Kidney epithelial cell (primary cell): Measurements from ENCODE around the gene PTX4. TPM values are rescaled to one million over a fixed set of nuclear protein-coding genes. Genes with fewer than 3 reads are reported as not detected.

Experiments
- DNase-seq: peaks from one replicate; pipeline ENCODE4 v3.0.0-alpha.2; 2010; ENCODE audit warnings: low read depth
- H3K27me3 ChIP-seq: 2 replicates; pipeline ENCODE4 v1.6.0; 2011; ENCODE audit warnings: low read length; ENCODE audit not compliant: control insufficient read depth, insufficient read depth
- H3K36me3 ChIP-seq: 2 replicates; pipeline ENCODE4 v1.5.1; 2011; ENCODE audit warnings: low read length; ENCODE audit not compliant: control insufficient read depth, insufficient read depth
- H3K4me3 ChIP-seq: 2 replicates; pipeline ENCODE4 v1.5.1; 2011; ENCODE audit warnings: low read depth, mild to moderate bottlenecking, control low read depth, low read length
- total RNA-seq: library from RNA; depleted of rRNA; stranded (reverse); fragments of >200 nt; gene quantifications from 2 replicates; pipeline ENCODE4 v1.2.3, GENCODE V29; 2015
- TF ChIP-seq, protein P1 (sequence below): IDR thresholded peaks from 2 replicates; pipeline ENCODE4 v1.5.1; 2011; ENCODE audit warnings: mild to moderate bottlenecking, moderate library complexity, low read length, control low read depth, inconsistent platforms; ENCODE audit not compliant: insufficient read depth, poor library complexity, severe bottlenecking

Gene PTX4
- total RNA-seq, 1 donor from 2014 or later = not detected

DNA sequence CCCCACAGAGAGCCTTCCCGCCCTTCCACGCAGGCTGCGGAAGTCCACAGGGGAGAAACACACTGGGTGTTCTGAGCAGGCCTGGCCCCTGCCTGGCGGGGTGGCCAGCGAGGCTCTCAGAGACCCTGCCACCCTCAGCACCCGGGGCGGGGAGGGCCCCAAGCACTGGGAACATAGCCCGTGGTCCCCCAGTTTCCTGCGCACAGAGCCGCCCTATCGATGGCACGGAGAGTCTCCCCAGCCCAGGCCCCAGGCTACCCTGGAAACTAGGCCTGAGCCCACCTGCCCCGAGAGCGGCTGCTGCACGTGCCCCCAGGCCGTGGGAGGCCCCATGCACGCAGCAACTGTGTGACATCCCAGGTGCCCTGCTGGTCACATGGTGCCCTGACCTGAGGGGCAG lies 34.2 kb downstream of the PTX4 start:
- no peak for DNase-seq
- Histone ChIP-seq H3K27me3 (no peaks in the 10 kb centered on the region), H3K36me3 (peaks cover 1% of the 10 kb centered on the region), H3K4me3 (no peak overlapping the region)
- TF ChIP-seq, protein P1, sequence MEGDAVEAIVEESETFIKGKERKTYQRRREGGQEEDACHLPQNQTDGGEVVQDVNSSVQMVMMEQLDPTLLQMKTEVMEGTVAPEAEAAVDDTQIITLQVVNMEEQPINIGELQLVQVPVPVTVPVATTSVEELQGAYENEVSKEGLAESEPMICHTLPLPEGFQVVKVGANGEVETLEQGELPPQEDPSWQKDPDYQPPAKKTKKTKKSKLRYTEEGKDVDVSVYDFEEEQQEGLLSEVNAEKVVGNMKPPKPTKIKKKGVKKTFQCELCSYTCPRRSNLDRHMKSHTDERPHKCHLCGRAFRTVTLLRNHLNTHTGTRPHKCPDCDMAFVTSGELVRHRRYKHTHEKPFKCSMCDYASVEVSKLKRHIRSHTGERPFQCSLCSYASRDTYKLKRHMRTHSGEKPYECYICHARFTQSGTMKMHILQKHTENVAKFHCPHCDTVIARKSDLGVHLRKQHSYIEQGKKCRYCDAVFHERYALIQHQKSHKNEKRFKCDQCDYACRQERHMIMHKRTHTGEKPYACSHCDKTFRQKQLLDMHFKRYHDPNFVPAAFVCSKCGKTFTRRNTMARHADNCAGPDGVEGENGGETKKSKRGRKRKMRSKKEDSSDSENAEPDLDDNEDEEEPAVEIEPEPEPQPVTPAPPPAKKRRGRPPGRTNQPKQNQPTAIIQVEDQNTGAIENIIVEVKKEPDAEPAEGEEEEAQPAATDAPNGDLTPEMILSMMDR = no peak

DNA sequence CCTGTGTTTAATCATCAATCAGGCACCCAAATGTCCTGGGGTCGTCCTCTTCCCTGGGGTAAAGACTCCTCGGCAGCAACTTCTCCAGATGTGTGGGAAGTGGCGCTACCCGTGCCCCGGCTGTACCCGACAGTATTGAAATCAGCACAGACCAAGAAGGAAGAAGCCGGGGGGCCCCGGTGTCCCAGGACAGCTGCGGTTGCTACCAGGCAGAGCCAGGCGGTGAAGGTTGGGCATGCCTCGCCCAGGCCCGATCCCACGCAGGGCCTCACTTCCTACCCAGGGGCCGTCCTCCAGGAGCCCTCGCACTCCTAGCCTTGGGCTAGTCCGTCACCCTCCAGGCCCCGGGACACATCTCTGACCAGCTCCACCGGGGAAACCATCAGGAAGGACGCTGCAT lies 35.4 kb downstream of the PTX4 start:
- Histone ChIP-seq H3K36me3 (peaks cover 1% of the 10 kb centered on the region), H3K27me3 (no peaks in the 10 kb centered on the region), H3K4me3 (no peak overlapping the region)
- TF ChIP-seq, protein P1 = no peak
- DNase-seq = no peak

DNA sequence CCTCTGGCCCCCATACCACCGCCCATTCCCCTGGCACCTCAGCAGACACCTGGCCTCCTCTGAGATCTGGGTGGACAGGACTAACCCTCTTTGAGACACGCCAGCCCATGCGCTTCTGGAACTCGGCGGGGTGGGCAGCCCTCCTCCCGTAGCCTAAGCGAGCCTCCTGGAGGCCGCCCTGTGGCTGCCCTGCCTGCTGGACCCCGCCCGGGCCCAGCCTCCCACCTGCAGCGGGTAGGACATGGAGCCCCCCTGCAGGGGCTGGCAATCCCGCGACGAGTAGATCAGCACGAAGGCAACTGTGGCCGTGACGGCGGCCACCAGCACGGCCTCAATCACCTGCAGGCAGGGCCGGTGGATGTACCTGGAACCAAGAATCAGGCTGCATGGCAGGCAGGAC lies 36.2 kb downstream of the PTX4 start:
- DNase-seq = no peak
- H3K4me3 ChIP-seq = no peak overlapping the region
- no peaks in the 10 kb centered on the region for H3K27me3 ChIP-seq
- TF ChIP-seq, protein P1 = no peak
- peaks cover 1% of the 10 kb centered on the region for H3K36me3 ChIP-seq

DNA sequence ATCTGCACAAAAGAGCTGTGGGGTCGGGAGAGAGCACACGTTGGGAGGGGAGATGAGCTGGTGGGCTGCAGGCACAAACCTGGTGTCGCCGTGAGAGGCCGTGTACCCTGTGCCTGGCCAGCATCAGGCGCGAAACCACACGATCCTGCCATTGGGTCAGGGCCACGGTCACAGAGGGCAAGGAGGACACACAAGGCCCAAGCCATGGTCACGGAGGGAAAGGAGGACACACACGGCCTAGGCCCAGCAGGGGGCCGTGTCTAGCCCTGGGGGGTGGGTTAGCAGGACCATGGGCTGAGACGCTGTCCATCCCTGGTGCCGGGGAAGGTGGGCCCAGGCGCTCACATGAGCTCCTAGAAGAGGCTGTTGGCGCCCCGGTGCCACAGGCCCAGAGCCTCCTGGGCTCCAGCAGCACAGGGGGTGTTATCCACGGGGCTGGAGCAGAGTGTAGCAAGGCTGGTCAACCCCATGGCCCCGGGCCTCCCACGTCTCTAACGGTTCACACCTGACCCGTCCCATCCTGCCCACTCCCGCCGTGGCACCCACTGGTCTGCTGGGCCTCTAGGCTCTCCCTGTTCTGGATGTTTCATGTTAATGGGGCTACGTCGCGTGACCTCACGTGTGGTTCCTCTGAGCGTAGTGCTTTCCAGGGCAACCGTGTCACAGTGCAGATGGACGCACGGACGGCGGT lies 36.9 kb downstream of the PTX4 start:
- H3K36me3 ChIP-seq = peaks cover 1% of the 10 kb centered on the region
- DNase-seq = no peak
- H3K27me3 ChIP-seq = no peaks in the 10 kb centered on the region
- no peak overlapping the region for H3K4me3 ChIP-seq
- TF ChIP-seq, protein P1 = no peak

DNA sequence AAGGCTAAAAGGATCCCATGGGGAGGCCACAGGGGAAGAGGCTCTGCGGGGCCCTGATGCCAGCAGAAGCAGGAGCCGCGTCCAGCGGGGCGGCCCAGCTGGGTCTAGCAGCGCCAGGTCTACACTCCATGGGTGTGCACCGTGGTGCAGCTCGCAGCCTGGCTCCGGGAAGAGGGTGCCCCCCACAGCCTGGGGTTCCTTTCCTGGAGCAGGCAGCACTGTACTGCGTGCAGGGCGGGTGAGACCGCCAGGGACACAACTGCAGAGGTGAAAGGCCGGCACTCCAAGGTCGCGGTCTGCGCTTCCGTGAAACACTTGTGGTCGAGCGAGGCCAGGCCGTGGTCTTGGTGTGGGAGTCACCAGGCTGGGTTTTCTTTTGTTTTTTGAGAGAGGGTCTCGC lies 37.9 kb downstream of the PTX4 start:
- TF ChIP-seq, protein P1 = no peak
- peaks cover 1% of the 10 kb centered on the region for H3K36me3 ChIP-seq
- no peak overlapping the region for H3K4me3 ChIP-seq
- DNase-seq = no peak
- no peaks in the 10 kb centered on the region for H3K27me3 ChIP-seq

DNA sequence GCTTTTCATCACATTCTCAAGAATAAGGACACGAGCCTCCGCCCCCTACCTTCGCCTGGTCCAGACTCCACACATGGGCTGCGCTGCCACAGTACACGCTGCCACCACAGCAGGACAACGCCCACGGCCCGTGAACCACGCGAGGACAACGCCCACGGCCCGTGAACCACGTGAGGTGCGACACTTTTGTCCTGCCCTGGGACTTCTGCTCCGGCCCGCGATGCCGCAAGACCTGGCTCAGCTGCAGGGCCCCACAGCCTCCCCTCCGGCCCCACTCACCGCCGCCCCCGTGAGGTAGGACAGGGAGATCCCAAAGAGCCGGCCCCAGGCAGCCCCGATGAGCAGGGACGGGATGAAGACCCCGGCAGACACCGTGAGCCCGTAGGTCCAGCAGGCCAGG lies 38.5 kb downstream of the PTX4 start:
- no peak for DNase-seq

More for the DNA sequence above, 38.5 kb downstream of the PTX4 start:
- H3K4me3 ChIP-seq = no peak overlapping the region
- peaks cover 1% of the 10 kb centered on the region for H3K36me3 ChIP-seq
- no peaks in the 10 kb centered on the region for H3K27me3 ChIP-seq
- TF ChIP-seq, protein P1 = no peak
